HG03060 (cell line): Measurements from ENCODE around the gene SENP1.

ENCODE experiments used
- ATAC-seq: cut with Tn5 transposase; IDR thresholded peaks from one replicate; pipeline ENCODE4 v1.9.1; 2021; ENCODE audit warnings: low read depth, moderate number of reproducible peaks; ENCODE audit not compliant: unreplicated experiment

SENP1 gene

DNA sequence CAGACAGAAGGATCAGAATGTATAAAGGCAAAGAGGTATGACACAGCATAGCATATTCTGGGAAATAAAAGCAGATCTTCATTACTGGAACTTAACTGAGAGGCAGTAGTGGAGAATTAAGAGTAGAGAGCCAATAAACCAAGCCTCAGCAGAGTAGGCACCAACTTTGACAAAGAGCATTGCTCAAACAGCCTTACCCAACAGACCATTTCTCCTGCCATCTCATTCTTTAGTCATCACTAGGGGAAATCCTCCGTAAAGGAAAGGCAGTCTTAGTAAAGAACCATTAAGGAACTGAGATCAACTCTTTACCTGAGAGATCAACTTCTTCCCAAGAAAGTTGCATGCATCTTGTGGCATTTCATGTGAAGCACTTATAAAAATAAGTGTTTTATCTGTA lies 36.6 kb downstream of the SENP1 start:
- ATAC-seq: no peak

DNA sequence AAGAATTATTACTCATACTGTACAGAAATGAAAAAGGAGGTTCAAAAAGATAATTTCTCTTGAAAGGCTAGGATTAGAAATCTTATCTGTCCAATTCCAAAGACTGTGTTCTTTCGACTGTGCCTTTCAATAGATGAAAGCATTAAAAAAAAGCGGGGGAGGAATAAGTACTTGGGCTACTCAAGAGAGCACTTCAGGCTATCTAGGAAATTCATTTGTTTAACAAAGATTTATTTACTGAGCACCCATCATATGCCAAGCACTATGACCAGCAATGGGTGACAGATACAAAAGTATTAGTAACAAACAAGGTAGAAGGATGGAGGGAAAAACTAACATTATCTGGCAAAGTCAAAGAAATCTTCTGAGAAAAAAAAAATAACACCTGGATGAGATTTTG lies 37.4 kb downstream of the SENP1 start:
- ATAC-seq: no peak

DNA sequence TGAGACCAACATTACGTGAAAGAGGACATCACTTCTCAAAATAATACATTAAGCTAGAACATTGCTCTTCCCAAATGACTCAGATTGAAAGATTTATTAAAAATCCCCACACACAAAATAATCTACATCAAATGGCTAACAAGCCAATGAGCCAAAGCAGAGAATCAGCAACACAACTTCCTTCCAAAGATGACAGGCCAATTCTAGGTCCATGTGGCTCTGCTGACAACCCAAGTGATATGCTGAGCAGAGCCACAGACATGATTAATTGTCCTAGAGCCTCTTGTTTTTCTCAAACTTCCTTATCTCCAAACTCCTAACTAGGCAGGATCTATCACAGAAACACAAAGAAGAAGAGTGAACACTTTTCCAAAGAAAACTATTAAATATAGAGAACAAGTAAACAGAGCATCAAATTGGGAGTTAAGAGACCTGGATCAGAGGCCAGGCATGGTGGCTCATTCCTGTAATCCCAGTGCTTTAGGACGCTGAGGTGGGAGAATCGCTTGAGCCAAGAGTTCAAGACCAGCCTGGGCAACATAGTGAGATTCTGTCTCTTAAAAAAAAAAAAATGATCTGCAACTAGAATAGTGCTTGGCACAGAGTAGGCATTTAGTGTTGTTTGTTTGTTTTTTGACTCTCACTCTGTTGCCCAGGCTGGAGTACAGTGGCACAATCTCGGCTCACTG lies 38.5 kb downstream of the SENP1 start:
- no peak for ATAC-seq

DNA sequence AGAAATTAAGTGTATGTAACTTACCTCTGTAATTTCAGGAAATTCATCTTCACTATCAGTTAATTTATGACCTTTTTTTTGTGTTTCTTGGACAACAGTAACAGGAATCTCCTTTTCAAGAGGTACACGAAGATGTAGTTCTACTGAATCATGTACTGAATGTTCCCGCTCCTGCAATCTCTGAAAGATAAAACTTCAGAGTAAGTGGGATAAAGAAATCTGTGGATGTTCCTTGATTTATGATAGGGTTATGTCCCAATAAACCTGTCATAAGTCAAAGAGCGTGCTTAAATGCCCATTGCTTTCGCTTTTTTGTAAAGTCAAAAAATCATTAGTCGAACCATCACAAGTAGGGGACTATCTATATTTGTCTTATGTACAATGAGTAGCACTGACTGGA lies 40.8 kb downstream of the SENP1 start:
- ATAC-seq: no peak

DNA sequence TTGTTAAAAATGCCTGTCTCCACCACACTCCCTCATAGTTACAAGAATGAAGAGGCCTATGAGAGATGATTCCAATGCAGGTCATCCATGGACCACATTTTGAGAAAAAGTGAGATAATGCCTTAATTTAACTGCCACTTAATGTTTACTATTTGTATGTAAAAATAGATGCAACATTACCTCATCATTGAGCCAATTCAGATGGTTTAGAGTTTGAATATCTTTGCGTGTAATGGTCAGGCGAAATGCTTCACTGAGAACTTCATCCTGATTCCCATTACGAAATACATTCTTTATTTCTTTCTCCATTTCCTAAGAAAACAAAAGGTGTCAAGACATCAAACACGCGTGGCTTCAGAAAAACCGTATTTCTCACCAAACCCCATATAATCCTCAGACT lies 42.3 kb downstream of the SENP1 start:
- ATAC-seq: no peak

DNA sequence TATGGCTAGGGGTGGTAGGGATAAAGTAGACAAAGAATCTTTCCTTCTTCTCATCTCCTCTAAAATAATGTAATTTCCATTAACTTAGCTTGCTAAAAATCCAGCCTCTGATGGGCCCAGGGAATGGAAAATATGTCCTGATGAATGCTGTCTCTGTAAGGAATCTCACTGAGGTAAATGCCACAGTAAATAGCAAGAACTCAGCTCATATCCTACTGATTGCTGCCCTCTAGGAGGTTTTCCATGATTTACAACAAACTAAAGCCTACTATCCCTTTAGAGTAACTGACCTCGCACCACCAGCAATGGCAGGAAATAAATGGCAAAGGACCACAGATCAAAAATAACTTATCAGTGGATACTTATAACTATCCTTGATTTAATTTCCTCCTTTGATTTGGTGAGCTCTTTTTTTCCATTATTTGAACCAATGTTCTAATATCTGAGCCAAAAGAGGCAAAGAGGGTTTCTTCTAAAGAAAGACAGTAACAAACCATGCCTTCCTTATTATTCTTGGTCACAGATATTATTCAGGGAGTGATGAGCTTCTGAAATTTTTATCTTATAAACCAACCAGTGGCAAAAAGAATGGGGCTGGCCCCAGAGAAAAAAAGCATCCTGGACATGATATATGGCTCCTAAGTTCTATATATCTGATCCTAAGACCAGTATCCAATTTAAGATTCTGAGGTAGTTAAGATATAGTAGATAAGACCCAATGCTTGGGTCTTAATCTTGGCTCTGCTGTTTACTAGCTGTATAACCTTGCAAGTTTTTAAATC lies 43.8 kb downstream of the SENP1 start:
- ATAC-seq: no peak

DNA sequence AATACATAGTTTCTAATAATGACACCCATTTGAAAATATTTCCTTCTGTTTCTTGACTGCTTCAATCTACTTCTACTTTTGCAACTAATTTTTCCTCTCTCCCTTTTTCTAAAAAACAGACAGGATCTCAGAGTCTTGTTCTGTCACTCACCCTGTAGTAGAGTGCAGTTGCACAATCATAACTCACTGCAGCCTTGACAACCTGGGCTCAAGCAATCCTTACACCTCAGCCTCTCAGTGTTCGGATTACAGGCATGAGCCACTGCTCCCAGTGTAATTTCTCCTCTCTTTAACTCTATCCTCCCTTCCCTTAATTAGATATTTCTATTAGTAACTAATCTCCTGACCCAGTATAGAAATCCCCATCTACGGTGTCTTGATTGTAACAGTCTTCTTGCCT lies 45.4 kb downstream of the SENP1 start:
- ATAC-seq: no peak

DNA sequence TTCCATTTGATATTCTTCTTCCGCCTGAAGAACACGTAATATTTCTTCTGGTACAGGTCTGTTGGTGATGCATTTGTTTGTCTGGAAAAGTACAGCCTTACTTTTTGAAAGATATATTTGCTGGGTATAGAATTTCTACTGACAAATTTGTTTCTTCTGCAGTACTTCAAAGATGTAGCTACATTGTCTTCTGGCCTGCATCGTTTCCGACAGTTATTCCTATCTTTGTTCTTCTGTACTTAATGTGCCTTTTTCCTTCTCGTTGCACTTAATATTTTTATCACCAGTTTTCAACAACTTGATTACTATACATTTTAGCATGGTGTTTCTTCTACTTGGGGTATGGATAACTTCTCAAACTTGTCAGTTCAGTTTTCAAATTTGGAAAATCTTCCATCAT lies 47.1 kb downstream of the SENP1 start:
- ATAC-seq: no peak

DNA sequence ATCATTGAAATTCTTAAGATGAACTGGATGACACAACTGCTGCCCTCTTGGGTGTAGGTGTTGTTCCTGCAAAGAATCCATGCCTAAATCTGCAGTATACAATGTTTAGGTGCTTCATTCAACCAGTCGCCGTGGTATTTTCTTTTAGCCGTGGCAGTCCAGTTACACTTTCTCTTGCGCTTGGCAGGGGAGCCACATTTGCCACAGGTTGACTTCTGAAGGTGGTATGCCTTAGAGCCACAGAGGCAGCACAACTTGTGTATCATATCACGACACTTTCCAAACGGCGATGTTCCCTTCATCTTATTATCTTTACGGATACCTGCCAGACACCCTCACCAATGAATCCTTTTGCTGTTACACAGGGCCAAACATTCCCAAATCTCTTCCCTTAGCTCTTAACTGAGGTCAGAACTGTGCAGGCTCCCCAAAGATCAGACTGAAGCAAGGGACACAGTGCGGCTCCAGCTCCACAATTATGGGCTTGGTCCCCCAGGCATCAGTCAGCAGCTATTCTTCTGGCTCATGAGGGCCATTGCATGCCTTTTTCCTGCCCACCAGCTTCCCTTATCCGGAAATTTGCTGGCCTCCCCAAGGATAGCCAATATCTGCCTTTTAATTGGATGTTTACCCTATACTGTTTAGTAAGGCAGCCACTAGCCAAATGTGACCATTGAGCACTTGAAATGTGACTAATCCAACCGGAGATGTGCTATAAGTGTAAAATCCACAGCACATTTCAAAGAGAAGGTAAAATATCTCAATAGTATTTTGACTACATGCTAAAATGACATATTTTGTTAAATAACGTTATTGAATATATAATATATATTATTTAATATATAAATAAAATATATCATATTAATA lies 50.7 kb downstream of the SENP1 start:
- no peak for ATAC-seq

DNA sequence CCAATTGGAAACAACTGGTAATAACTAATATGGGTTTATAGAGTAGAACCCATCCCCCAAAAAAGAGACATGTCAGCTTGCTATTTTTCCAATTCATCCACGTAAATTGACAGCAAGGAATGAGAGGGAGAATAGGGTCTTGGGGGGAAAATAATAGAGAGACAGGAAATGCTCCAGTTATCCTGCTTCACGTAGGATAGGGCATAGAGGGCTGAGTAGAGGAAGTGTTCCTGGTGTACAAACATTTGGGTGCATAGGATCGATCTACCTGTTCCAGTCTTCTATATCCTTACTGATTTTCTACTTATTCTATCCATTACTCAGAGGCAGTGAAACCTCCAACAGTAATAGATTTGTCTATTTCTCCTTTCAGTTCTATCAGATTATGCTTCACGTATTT lies 52.0 kb downstream of the SENP1 start:
- ATAC-seq: no peak

DNA sequence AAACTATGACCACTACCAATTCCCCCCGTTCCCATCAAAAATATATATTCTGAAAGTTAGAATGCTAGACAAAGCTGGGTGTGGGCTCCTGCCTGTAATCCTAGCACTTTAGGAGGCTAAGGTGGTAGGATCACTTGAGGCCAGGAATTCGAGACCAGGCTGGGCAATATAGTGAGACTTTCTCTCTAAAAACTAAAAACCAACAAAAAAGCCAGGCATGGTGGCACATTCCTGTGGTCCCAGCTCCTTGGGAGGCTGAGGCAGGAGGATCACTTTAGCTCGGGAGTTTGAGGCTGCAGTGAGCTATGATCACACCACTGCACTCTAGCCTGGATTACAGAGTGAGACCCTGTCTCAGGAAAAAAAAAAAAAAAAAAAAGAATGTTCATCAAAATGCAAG lies 52.8 kb downstream of the SENP1 start:
- ATAC-seq: no peak

DNA sequence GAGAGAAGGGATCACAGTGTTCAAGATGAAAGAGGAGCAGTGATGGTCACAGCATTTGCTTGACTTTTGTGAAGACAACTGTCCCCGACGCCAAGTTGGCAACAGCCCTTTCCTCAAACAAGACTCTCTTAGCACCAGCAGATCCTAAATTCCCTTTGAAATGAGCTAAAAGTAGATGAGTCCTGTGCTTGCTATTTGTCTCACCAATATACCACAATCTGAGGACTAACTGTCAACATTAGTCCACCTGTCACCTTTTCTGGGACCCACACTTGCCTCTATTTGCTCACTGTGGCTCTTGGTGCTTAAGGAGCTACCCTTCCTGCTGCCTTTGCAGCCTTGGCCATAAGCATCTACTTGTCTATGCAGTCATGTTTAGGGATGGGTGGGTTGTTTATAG lies 54.2 kb downstream of the SENP1 start:
- ATAC-seq: no peak

DNA sequence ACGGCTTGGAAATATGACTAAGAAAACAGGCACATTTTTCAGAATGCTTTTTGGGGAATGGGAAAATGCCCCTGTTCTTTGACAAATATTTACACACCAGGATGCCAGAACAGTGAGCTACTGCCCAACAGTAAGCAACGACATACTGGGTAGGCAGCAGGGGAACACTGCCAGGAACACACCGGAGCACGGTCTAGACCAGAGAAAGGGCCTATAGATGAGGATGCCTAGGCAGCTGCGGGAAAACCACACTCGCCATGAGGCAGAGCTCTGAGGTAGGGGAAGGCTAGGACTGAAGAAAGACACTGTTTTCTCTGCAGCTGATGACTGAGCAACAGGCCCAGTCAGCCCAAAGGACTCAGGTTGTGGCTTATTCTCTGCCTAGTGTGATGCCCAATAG lies 55.7 kb downstream of the SENP1 start:
- ATAC-seq: no peak

DNA sequence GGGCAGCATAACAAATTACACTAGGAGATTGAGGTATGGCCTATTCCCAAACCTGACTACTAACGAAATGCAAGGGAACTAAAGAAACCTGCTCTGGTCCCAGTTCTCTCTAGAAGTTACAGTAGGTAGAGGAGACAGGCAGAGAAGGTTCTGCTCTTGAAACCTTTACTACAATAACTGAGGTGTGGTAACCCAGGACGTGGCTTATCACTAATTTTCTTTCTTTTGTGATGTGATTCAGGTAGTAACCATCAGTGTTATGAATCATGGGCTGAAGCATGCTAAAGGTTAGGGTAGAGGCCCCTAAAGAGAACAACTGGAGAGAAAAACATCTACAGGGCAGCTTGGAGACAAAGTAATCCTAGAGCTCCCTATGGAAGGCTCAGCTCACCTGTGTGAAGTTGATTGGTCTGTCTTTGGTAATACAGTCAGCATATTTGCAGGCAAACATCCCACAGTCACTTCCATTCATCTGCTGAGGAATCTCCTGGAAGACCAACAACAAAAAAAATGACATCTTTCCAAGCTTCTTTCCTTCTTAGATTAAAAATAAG lies 59.8 kb downstream of the SENP1 start:
- no peak for ATAC-seq

DNA sequence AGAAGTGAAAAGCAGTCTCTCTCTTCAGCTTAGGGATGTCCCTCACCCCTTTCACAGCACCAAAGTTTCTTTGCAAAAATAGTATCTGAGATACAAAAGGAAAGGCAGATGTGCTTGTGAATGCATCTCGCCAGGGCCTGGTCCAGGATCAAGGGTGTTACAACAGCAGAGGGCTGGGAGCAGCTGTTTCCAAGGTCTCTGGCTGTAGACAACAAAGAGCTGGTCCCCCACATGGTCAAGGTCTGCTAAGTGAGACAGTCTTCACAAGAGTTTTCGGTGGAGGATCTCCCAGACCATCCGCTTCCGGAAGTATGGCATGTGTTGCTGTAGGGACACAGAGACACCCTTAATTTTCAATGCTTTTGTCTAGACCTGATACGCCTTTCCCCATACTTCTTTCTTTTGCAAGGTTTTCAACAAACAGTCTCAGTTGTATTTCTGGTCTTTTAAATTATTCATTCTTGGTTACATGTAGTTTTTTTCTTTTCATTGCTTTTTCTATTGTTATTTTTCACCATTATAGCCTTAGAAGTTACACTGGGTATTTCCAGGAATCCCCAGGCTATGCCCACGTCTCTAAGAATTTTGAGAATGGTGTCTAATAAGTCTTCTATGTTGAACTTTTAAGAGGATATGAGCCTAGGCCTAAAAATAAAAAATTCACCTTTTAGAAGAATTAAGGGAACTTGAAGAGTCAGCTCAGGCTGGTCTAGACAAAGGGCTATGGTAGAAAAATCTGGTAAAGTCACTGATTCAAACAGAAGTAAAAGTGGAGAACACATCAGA lies 60.6 kb downstream of the SENP1 start:
- ATAC-seq: no peak

DNA sequence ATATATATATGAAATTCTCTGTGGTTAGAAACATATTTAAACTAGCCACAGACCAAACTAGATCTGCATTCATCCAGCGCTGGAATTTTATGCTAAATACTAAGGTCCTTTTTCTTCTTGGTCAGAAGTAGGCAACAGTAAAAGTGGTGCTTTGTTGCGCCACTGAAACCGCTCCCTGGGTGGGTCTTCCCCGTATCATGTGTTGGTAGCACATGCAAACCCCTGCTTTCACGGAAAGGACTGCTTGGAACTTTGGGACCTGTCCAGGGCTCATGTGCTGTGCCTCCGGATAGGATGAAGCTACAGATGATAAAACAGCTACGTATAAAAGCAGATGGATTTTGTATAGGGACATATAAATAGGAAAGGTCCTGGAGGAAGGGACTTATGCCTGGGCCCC lies 61.5 kb downstream of the SENP1 start:
- no peak for ATAC-seq

DNA sequence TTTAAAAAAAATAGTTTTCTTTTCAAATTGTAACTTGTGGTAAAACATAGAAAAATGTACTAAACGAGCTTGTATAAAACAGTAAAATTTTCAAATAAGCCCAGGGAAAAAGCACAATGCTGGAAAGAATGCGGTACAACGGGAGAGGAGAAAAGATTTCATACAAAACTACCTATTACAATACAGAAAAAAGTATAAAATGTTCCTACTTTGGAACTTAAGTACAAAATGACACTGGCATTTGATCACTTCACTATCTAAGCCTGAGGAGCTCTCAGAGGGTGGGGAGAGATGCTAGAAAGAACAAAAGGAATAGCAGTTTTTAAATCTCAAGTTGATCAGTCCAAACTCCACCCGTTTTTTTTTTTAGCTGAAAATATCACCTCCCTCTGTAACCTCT lies 62.1 kb downstream of the SENP1 start:
- no peak for ATAC-seq

DNA sequence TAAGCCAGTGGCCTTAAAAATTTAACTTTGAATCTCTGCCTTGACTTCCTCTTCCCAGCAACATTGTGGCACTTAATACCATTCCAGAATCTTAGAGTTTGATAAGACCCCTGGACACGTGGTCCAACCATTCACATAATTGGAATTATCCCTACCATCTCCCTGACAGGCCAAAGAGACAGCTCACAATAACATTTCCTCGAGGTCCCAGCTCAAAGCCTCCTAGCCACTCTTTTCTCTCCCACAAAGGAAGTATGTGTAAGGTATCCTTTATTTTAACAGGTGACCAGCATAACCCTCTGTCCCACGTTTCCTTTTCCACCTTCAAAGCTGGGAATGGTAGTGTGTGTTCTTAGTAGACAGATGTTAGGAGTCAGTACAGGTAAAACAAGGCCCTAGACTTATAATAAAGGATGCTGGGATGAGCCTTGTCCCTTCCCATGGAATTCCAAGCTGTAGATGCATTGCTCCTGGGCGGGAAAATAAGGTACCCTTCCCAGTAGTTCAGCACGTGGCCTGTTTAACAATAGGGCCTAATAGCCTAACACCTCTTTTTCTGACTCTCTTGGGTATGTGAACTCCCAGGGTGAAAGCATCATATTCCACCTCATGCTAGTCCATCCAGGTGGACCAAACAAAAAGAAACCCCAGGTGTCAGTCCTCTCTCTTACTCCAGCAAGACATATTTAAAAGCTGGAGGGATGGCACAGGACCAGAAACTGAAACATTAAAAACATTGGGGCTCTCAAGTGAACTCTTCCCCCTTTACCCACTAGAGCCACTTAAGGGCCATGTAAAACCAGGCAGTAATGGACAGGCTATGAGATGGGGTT lies 64.1 kb downstream of the SENP1 start:
- ATAC-seq: no peak

DNA sequence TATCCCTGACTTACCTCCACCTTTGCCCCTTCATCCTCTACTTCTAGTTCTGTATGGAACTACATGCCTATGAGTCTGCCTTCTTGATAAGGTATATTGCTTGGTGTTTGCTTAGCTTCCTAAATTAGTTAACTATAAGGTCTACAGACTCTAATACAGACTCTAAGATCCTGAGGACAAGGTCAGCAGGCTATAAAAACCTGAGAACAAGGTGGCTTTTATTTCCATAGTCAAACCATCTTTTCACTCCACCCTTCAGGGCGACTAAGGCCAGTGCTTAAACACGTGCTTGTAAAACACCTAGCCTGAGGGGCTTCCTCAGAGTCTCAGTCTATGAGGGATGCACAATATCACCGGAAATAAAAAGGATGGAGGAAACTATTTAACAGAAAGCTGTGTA lies 65.5 kb downstream of the SENP1 start:
- ATAC-seq: no peak
